ENCODE data around the gene DDX55.

GRCh38 chr12:123599721-123600120, 2.2 kb upstream of the DDX55 start:
- TF ChIP-seq POLR2A (IDR thresholded peaks at IDR 0.05; ENCODE audit: insufficient read depth in 1 of 2, low read depth in 2 of 2, low read length in 2 of 2) (no peak), ZNF24 (IDR thresholded peaks at IDR 0.05) (no peak), CREM (IDR thresholded peaks at IDR 0.05) (no peak), CREM (CRISPR knock-in tag; IDR thresholded peaks at IDR 0.05) (no peak), CHD2 (IDR thresholded peaks at IDR 0.05; ENCODE audit: low read depth, low read length) (no peak)

All from HepG2 (cell line).